Measurements from ENCODE around the gene NTPCR. TPM values are rescaled to one million over a fixed set of nuclear protein-coding genes. Genes with fewer than 3 reads are reported as not detected.

Gene NTPCR
- total and polyA plus RNA-seq, 7 donors, result 34.8 to 75.1 (median 65.0) TPM

DNA sequence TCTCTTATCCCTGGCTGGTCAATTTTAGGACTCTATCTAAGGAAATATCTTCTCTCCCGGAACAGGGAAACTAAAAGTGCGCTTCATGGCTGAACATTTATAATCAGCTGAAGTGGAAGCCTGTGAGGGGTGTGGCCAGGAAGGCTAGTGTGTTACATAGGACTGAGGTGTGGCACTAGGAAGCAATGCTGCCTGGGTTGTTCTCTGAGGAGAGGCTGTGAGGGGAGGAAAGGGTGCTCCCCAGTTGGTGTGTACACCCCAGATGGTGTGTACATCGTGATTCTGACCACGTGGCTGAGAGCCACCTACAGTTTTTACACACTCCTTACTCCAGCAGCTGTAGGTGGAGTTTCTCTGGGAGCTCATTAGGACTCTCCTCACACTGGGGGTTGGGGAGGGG, 16.3 kb downstream of the NTPCR start:
- 47 to 50% (median 47%) methylated on average over 4 of the region's 4 CpGs for WGBS, 3 donors
- Histone ChIP-seq H3K9me3 (no peaks in the 10 kb centered on the region), H3K36me3 (ENCODE audit: insufficient read depth in 1 of 2, low read depth in 1 of 2) (peaks cover 0 to 19% of the 10 kb centered on the region in 2 donors), H3K4me1 (peaks cover 59% of the 10 kb centered on the region), H3K4me3 (no peak overlapping the region), H3K27me3 (ENCODE audit: insufficient read depth in 3 of 3, low read length in 2 of 3) (no peaks in the 10 kb centered on the region), H3K27ac (peak overlapping the region; percentile 81)
- DNase-seq (no peak), ATAC-seq (no peak)
- intact Hi-C loops (cut with DNase I), result loop anchor here in 1 of 2 donors (5.0 kb wide), 1 partner anchor 334 kb away; the partner anchor contains the start of gene SIPA1L2
- TF ChIP-seq, protein P1, sequence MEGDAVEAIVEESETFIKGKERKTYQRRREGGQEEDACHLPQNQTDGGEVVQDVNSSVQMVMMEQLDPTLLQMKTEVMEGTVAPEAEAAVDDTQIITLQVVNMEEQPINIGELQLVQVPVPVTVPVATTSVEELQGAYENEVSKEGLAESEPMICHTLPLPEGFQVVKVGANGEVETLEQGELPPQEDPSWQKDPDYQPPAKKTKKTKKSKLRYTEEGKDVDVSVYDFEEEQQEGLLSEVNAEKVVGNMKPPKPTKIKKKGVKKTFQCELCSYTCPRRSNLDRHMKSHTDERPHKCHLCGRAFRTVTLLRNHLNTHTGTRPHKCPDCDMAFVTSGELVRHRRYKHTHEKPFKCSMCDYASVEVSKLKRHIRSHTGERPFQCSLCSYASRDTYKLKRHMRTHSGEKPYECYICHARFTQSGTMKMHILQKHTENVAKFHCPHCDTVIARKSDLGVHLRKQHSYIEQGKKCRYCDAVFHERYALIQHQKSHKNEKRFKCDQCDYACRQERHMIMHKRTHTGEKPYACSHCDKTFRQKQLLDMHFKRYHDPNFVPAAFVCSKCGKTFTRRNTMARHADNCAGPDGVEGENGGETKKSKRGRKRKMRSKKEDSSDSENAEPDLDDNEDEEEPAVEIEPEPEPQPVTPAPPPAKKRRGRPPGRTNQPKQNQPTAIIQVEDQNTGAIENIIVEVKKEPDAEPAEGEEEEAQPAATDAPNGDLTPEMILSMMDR (IDR thresholded peaks at IDR 0.05), result no peak

GRCh38 chr1:232968391-232968790, 18.0 kb downstream of the NTPCR start:
- no peak overlapping the region for H3K4me3 ChIP-seq
- H3K4me1 ChIP-seq, result peaks cover 42% of the 10 kb centered on the region
- intact Hi-C loops (cut with DNase I), result loop anchor here in 1 of 2 donors (5.0 kb wide), 1 partner anchor 336 kb away; the partner anchor contains the start of gene SIPA1L2
- H3K27me3 ChIP-seq (ENCODE audit: insufficient read depth in 3 of 3, low read length in 2 of 3), result no peaks in the 10 kb centered on the region
- ATAC-seq (no peak), DNase-seq (no peak)
- H3K36me3 ChIP-seq (ENCODE audit: insufficient read depth in 1 of 2, low read depth in 1 of 2), result peaks cover 2 to 36% of the 10 kb centered on the region in 2 donors
- peak overlapping the region; percentile 72 for H3K27ac ChIP-seq
- WGBS, 3 donors, result 69 to 87% (median 76%) methylated on average over 5 of the region's 5 CpGs
- no peaks in the 10 kb centered on the region for H3K9me3 ChIP-seq
- TF ChIP-seq, protein P1 (IDR thresholded peaks at IDR 0.05), result no peak

DNA sequence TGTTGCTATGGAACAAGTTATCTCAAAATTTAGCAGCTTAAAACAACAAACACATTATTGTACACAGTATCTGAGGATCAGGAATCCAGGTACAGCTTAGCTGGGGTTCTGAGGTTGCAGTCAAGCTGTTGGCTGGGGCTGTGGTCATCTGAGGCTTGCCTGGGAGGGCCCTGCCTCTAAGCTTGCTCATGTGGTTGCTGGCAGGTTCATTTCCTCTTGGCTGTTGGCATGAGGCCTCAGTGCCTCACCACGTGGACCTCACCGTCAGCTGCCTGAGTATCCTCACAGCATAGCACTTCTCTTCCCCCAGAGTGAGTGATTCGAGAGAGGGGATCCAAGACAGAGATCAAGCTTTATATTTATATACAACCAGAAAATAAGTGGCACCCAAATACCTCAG, 18.6 kb downstream of the NTPCR start:
- peak overlapping the region; percentile 72 for H3K27ac ChIP-seq
- H3K36me3 ChIP-seq (ENCODE audit: insufficient read depth in 1 of 2, low read depth in 1 of 2), result peaks cover 2 to 42% of the 10 kb centered on the region in 2 donors
- no peaks in the 10 kb centered on the region for H3K27me3 ChIP-seq (ENCODE audit: insufficient read depth in 3 of 3, low read length in 2 of 3)
- no peak overlapping the region for H3K4me3 ChIP-seq
- DNase-seq (peak; percentile 66 to 89), ATAC-seq (peak; percentile 92 to 95 (median 94))
- peaks cover 2% of the 10 kb centered on the region for H3K9me3 ChIP-seq
- TF ChIP-seq, protein P1 (IDR thresholded peaks at IDR 0.05), result no peak
- intact Hi-C loops (cut with DNase I), result loop anchor here in 1 of 2 donors (5.0 kb wide), 1 partner anchor 337 kb away; the partner anchor contains the start of gene SIPA1L2
- H3K4me1 ChIP-seq, result peaks cover 40% of the 10 kb centered on the region
- 11 to 17% (median 13%) methylated on average over 3 of the region's 3 CpGs for WGBS, 3 donors

DNA sequence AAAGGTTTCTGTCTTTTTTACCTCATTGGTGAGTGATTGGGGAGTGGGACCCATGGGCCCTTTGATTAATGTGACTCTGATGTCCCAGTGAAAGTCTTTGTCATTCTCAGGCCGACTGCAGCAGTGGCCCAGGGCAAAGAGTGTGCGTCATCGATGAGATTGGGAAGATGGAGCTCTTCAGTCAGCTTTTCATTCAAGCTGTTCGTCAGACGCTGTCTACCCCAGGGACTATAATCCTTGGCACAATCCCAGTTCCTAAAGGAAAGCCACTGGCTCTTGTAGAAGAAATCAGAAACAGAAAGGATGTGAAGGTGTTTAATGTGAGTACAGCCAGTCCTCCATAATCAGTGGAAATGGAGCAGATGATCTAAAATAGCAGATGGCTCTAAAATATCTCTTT, 19.4 kb downstream of the NTPCR start:
- WGBS, 3 donors, result 60 to 72% (median 69%) methylated on average over 5 of the region's 5 CpGs
- H3K36me3 ChIP-seq (ENCODE audit: insufficient read depth in 1 of 2, low read depth in 1 of 2), result peaks cover 2 to 43% of the 10 kb centered on the region in 2 donors

More for the DNA sequence above, 19.4 kb downstream of the NTPCR start:
- no peaks in the 10 kb centered on the region for H3K27me3 ChIP-seq (ENCODE audit: insufficient read depth in 3 of 3, low read length in 2 of 3)
- peaks cover 4% of the 10 kb centered on the region for H3K9me3 ChIP-seq
- TF ChIP-seq, protein P1 (IDR thresholded peaks at IDR 0.05), result no peak
- DNase-seq (no peak), ATAC-seq (no peak)
- H3K4me1 ChIP-seq, result peaks cover 33% of the 10 kb centered on the region
- H3K4me3 ChIP-seq, result no peak overlapping the region
- intact Hi-C loops (cut with DNase I), result loop anchor here in 1 of 2 donors (5.0 kb wide), 1 partner anchor 337 kb away; the partner anchor contains the start of gene SIPA1L2
- H3K27ac ChIP-seq, result peak overlapping the region; percentile 72
